ACC112 (cell line): ENCODE data around the gene MAP3K14.

Source experiments
- H2AFZ ChIP-seq: fragments of 200-600 bp; sonication (generic); one replicate; pipeline ENCODE4 v1.6.0; 2017; ENCODE audit warnings: antibody characterized with exemption, low read length; ENCODE audit not compliant: unreplicated experiment
- H3K27ac ChIP-seq: fragments of 200-600 bp; sonication (generic); 2 replicates; pipeline ENCODE4 v1.5.1; 2014; ENCODE audit warnings: low read depth, mild to moderate bottlenecking, antibody characterized with exemption, low read length, moderate library complexity
- H3K27me3 ChIP-seq: fragments of 200-600 bp; sonication (generic); 2 replicates; pipeline ENCODE4 v1.6.1; 2014; ENCODE audit warnings: mild to moderate bottlenecking, antibody characterized with exemption, low read length, moderate library complexity, mixed read lengths; ENCODE audit not compliant: insufficient read depth
- H3K36me3 ChIP-seq: fragments of 200-600 bp; sonication (generic); 2 replicates; pipeline ENCODE4 v1.6.1; 2016; ENCODE audit warnings: mild to moderate bottlenecking, antibody characterized with exemption, low read length, moderate library complexity, mixed read lengths; ENCODE audit not compliant: insufficient read depth
- H3K4me1 ChIP-seq: fragments of 200-600 bp; sonication (generic); one replicate; pipeline ENCODE4 v1.6.1; 2016; ENCODE audit warnings: low read length, mixed read lengths; ENCODE audit not compliant: insufficient read depth, unreplicated experiment, control insufficient read depth
- H3K4me3 ChIP-seq: fragments of 200-600 bp; sonication (generic); 2 replicates; pipeline ENCODE4 v1.5.1; 2014; ENCODE audit warnings: mild to moderate bottlenecking, low read depth, low read length
- H3K79me2 ChIP-seq: fragments of 200-600 bp; sonication (generic); one replicate; pipeline ENCODE4 v1.6.0; 2016; ENCODE audit warnings: low read length; ENCODE audit not compliant: control insufficient read depth, unreplicated experiment, insufficient read depth

Gene MAP3K14

DNA sequence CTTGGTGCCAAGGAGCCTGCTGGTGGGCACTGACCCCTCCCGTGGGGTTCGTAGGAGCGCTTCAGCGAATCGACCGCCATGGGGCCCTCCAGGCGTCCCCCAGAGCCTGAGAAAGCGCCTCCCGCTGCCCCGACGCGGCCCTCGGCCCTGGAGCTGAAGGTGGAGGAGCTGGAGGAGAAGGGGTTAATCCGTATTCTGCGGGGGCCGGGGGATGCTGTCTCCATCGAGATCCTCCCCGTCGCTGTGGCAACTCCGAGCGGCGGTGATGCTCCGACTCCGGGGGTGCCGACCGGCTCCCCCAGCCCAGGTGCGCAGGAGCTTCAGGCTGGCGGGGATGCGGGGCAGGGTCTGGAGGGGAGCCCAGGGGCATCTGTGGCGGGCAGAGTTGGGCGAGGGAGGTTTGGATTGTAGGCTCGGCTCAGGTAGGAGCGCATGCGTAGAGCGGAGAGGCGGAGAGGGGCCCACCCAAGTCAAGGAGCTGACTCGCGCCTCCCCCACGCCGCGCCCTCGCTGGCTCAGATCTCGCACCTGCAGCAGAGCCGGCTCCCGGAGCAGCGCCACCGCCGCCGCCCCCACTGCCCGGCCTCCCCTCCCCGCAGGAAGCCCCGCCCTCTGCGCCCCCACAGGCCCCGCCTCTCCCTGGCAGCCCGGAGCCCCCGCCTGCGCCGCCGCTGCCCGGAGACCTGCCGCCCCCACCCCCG, 75.3 kb downstream of the MAP3K14 start:
- no peaks in the 10 kb centered on the region for H3K36me3 ChIP-seq
- H3K27ac ChIP-seq, result no peak overlapping the region
- H3K79me2 ChIP-seq, result no peaks in the 10 kb centered on the region
- H2AFZ ChIP-seq, result no peak overlapping the region
- no peaks in the 10 kb centered on the region for H3K27me3 ChIP-seq
- H3K4me1 ChIP-seq, result peaks cover 4% of the 10 kb centered on the region
- no peak overlapping the region for H3K4me3 ChIP-seq

DNA sequence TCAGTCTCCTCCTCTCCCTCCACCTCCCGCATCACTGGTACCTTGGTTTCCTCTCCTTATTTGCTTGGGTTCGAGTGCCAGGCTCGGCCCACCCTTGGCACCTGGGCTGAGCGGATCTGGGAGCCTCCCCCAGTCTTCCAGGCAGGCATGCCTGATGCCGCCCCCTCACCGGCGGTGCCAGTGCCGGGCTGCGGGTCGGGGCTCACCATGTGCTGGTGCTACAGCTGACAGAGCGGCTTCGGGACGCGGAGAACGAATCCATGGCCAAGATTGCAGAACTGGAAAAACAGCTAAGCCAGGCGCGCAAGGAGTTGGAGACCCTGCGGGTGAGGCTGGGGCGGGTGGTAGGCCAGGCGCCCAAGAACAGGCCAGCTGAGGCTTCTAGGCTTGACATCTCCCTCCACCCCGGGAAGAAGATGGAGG, 75.9 kb downstream of the MAP3K14 start:
- Histone ChIP-seq H3K4me1 (no peaks in the 10 kb centered on the region), H3K79me2 (no peaks in the 10 kb centered on the region), H3K27ac (no peak overlapping the region), H2AFZ (no peak overlapping the region), H3K27me3 (no peaks in the 10 kb centered on the region), H3K4me3 (no peak overlapping the region), H3K36me3 (no peaks in the 10 kb centered on the region)

DNA sequence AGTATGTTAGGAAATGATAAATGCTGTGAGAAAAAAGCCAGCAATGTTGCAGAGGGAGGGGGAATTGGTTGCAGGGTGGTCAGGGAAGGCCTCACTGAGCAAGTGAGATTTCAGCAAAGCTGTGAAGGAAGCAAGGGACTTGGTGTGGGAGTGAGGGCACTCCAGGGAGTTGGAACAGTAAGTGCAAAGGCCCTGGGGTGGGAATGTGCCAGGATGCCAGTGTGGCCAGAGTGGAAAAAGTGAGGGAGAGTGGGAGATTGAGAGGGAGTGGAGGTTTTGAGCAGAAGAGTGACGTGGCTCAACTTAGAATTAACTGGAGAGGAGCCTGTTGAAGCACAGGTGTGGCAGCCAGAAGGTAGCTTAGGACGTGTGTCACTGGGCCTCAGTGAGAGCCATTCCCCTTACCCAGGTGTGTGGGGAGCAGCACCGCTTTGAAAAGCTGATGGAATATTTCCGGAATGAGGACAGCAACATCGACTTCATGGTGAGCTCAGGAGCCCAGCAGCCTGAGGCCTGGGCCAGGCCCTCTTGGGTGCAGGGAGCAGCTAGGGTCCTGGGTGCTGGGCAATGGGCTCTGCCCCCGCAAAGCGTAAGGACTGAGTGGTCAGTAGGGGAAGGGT, 78.6 kb downstream of the MAP3K14 start:
- no peaks in the 10 kb centered on the region for H3K27me3 ChIP-seq
- H3K4me3 ChIP-seq, result no peak overlapping the region
- no peak overlapping the region for H2AFZ ChIP-seq
- H3K79me2 ChIP-seq, result no peaks in the 10 kb centered on the region
- H3K27ac ChIP-seq, result no peak overlapping the region
- H3K36me3 ChIP-seq, result no peaks in the 10 kb centered on the region
- no peaks in the 10 kb centered on the region for H3K4me1 ChIP-seq

DNA sequence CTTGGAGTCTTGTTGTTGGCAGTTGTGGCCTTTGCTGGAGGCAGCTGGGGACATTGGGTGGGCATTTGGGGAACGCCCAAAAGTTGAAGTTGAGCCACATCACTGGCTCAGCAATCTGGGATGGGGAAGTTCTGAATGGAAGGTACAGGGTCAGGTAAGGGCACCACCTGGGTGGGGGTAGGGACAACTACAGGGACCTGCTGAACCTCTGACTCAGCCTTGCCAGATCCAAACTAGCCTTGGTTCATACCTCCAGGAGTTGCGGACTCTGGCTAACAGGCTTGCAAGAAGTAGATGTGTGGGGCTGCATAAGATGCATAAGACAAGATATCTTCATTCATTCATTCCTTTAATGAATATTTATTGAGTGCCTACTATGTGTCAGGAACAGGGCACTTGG, 79.1 kb downstream of the MAP3K14 start:
- Histone ChIP-seq H3K27ac (no peak overlapping the region), H3K36me3 (no peaks in the 10 kb centered on the region), H3K27me3 (no peaks in the 10 kb centered on the region)

DNA sequence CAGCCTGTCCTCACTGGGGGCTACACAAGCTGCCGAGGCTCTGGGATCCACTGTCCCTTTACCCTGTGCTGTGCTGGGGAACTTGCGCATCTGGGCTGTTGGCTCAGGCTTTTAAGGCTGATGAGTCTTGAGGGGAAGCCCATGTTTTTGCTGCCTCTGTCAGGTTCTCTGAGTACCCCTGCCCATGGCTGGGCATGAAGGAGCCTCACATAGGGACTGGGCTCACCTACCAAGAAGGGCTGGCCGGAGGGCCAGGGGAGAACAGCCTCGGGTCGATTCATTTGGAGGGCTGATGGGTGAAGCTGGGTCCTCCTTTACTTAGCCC, 80.6 kb downstream of the MAP3K14 start:
- H3K36me3 ChIP-seq, result no peaks in the 10 kb centered on the region
- H3K4me1 ChIP-seq, result peaks cover 4% of the 10 kb centered on the region
- no peak overlapping the region for H3K4me3 ChIP-seq
- H3K27me3 ChIP-seq, result no peaks in the 10 kb centered on the region
- no peak overlapping the region for H2AFZ ChIP-seq
- H3K79me2 ChIP-seq, result no peaks in the 10 kb centered on the region
- H3K27ac ChIP-seq, result no peak overlapping the region

More for the DNA sequence above, 79.1 kb downstream of the MAP3K14 start:
- no peaks in the 10 kb centered on the region for H3K4me1 ChIP-seq
- no peak overlapping the region for H2AFZ ChIP-seq
- H3K79me2 ChIP-seq, result no peaks in the 10 kb centered on the region
- no peak overlapping the region for H3K4me3 ChIP-seq

DNA sequence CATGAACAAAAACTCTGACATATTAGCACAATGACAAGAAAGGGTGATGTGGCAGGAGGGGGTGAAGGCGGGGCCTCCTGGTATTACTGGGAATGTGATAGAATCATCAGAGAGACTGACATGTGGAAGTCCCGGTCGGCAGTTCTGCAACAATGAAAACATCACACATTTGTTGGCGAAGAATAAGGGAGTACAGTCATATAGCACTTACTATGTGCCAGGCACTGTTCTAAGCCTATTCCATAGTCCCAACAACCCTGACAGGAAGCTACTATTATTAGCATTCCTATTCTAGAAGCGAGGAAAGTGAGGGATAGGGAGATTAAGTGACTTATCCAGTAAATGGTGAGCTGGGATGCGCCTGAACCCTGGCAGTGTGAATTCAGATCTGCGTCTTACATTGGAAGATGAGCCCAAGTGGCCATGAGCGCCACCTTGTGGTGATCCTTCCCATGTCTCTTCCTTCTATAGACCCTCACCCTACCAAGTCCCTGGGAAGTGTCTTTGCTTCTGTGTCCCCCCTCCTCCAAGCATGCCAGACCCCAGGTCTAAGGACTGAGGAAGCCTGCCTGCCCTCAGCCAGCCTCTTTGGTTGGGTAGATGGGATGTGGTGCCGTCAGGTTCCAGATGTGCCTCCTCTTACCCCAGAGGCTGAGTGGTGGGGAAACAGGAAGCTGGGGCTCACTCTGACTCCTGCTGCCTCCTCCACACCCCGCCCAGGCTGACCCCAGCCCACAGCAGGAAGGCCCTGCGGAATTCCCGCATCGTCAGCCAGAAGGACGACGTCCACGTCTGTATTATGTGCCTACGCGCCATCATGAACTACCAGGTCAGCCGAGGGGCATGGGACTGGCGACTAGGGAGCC, 81.2 kb downstream of the MAP3K14 start:
- H3K4me1 ChIP-seq, result peaks cover 10% of the 10 kb centered on the region
- H3K27me3 ChIP-seq, result no peaks in the 10 kb centered on the region
- no peak overlapping the region for H3K27ac ChIP-seq
- no peak overlapping the region for H3K4me3 ChIP-seq
- no peaks in the 10 kb centered on the region for H3K36me3 ChIP-seq
- H2AFZ ChIP-seq, result no peak overlapping the region
- H3K79me2 ChIP-seq, result no peaks in the 10 kb centered on the region

DNA sequence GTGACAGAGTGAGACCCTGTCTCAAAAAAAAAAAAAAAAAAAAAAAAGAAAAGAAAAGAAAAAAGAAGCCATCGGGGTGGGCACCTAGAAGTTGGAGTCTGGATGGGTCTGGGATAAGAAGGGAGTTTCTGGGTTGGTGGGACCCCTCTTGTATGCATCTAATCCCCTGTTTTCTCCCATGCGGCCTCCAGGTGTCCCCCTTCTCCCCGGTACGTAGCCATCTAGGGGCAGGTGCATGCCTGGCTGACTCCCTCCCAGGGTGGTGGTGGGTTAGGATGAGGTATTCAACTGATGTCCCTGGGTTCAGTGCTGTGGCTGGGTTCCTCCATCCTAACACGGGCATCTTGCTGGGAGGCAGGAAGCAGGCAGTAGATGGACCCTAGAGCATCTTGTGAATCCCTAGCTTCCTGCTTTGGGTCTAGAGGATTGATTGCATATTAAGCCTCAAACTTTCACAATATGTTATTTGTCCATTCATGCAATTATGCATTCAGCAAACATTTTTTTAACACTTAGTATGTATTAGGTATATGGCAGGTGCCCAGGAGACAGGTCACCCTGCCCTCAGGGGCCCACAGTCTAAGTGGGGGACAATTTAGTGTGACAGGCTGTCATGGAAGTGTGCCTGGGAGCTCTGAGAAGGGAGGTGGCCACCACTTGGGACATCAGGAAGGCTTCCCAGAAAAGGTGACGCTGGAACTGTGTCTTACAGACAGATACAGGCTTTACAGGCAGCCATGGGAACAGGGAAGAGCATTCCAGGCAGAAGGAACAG, 82.0 kb downstream of the MAP3K14 start:
- H3K27ac ChIP-seq, result no peak overlapping the region
- H3K4me3 ChIP-seq, result no peak overlapping the region
- H3K79me2 ChIP-seq, result no peaks in the 10 kb centered on the region
- no peak overlapping the region for H2AFZ ChIP-seq
- H3K4me1 ChIP-seq, result peaks cover 18% of the 10 kb centered on the region
- no peaks in the 10 kb centered on the region for H3K36me3 ChIP-seq
- no peaks in the 10 kb centered on the region for H3K27me3 ChIP-seq

DNA sequence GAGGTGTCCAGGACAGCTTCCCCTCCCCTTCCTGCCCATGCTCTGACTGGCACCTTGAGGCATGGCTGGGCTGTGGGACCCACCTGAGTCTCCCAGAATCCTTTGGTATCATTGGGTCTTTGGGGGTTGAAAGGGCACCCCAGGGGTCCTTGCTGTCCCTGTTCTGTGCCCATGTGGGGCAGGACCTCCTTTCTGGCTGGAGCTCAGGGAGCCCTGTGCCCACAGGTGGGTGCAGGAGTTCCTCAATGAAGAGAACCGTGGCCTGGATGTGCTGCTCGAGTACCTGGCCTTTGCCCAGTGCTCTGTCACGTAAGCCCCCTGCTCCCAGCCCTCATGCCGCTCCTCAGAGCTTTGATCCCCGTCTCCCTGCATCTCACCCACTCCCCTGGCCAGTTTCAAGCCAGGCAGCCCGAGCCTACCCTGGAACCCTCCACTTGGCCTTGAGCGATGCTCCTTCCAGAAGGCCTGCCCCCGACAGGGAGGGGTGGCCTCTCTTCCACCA, 83.3 kb downstream of the MAP3K14 start:
- Histone ChIP-seq H3K27me3 (no peaks in the 10 kb centered on the region), H3K36me3 (no peaks in the 10 kb centered on the region), H3K27ac (no peak overlapping the region), H3K79me2 (no peaks in the 10 kb centered on the region), H3K4me3 (no peak overlapping the region), H2AFZ (no peak overlapping the region), H3K4me1 (peaks cover 30% of the 10 kb centered on the region)

DNA sequence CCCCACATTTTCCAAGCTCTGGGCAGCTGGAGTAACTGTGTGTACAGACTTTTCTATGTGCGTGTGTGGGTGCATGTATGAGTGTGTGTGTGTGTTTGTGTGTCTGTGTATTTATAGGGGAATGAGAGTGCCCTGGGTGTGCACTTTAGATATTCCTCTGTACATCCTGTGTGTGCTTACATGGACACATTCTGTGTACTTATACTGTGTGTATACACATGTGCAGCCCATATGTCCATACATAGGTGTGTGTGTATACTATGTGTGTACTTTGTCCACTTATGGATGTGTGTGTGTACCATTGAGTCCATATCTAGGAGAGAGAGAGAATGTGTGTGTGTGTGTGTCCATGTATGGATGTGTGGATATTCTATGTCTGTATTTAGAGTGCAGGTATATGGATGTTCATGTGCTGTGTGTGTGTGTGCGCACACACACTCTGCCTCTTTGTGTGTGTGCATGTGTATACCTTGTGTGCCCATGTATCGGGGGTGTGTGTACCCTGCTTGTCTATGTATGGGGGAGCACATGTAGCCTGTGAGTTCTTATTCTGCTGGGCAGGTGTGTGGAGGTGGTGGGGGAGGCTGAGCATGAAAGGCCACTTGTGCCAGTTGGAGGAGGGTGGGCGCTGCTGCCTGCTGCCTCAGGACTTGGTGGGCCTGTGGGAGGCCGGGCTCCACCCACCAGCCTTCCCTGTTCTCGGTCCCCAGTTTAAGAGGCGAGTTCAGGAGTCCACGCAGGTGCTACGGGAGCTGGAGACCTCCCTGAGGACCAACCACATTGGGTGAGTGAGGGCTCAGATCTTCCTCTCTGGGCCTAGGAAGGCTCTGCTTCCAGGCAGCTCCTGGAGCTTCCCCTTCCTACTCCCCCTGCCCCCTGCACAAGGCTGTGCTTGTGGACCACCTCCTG, 84.1 kb downstream of the MAP3K14 start:
- no peak overlapping the region for H3K27ac ChIP-seq
- no peaks in the 10 kb centered on the region for H3K79me2 ChIP-seq
- no peak overlapping the region for H3K4me3 ChIP-seq
- no peak overlapping the region for H2AFZ ChIP-seq
- no peaks in the 10 kb centered on the region for H3K27me3 ChIP-seq
- no peaks in the 10 kb centered on the region for H3K36me3 ChIP-seq
- H3K4me1 ChIP-seq, result peaks cover 37% of the 10 kb centered on the region
